Stimulated activated CD8-positive, alpha-beta memory T cell treated with anti-CD3 and anti-CD28 coated beads, Interleukin-12 subunit alpha, Interleukin-12 subunit beta, amount 100 ng/mL, for 4 hours (primary cell): ENCODE results near the gene CRYBG3.

Experiments
- DNase-seq: peaks from one replicate; pipeline ENCODE4 v3.0.0-alpha.2; 2020; ENCODE audit warnings: low read depth

CRYBG3 gene

GRCh38 chr3:97974996-97975395 is 153.2 kb downstream of the CRYBG3 start:
- no peak for DNase-seq

GRCh38 chr3:97975466-97975865 is 153.7 kb downstream of the CRYBG3 start:
- DNase-seq = no peak

- no peak for DNase-seq
Observed at GRCh38 chr3:97979610-97980009, 157.8 kb downstream of the CRYBG3 start.

GRCh38 chr3:97981886-97982285 is 160.1 kb downstream of the CRYBG3 start:
- DNase-seq = no peak

GRCh38 chr3:97983933-97984491 is 162.2 kb downstream of the CRYBG3 start:
- DNase-seq = no peak

- DNase-seq = no peak
Observed at GRCh38 chr3:97987306-97987705, 165.5 kb downstream of the CRYBG3 start.

GRCh38 chr3:97988784-97989568 is 167.2 kb downstream of the CRYBG3 start:
- DNase-seq = no peak

GRCh38 chr3:97990624-97991292 is 168.9 kb downstream of the CRYBG3 start:
- no peak for DNase-seq

DNA sequence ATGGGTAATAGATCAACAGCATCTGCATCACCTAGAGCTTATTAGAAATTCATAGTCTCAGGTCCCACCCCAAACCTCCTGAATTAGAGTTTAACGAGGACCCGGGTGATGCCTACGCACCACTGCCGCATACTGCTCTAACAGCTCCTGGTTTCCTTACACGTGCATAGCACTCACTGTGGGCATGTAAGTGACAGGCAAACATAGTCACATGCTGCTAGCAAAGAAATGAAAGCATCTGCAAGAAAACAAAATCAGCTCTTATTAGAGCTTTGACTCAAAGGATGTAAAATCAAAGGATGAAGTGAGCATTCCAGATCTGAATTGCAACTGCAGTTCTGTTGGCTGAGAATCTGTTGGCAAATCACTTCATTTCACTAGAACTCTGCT is 169.5 kb downstream of the CRYBG3 start:
- DNase-seq = no peak

GRCh38 chr3:97992547-97993173 is 170.8 kb downstream of the CRYBG3 start:
- no peak for DNase-seq

DNA sequence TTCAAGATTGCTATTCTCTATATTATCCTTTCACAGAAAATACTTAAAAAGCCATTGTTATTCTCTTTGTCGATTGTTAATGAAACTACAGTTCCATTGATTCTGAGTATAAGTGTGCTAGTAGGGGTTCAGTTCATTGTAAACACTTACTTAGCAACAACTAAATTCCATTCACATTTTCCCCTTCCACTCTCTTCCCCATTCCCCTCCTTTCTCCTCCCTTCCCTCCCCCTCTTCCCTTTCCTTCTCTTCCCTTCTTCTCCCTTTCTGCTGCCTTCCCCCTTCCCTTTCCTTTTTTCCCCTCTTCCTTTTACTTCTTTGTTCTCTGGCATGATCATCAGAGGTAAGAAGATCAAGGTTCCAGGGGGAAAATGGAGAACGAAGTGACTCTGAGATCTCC is 171.7 kb downstream of the CRYBG3 start:
- no peak for DNase-seq

GRCh38 chr3:97994328-97994945 is 172.6 kb downstream of the CRYBG3 start:
- no peak for DNase-seq
